Neural crest cell (in vitro differentiated cells): Measurements from ENCODE around the gene CBX5. TPM values are rescaled to one million over a fixed set of nuclear protein-coding genes. Genes with fewer than 3 reads are reported as not detected.

Experiments used
- DNase-seq: peaks from one replicate; pipeline ENCODE4 v3.0.0; 2021; ENCODE audit warnings: low read depth, mixed read lengths, low spot score
- H3K27ac Mint-ChIP-seq: one replicate; pipeline ENCODE4 v1.8.0; 2021; ENCODE audit warnings: mild to moderate bottlenecking, mixed read lengths; ENCODE audit not compliant: unreplicated experiment
- H3K27me3 Mint-ChIP-seq: 2 replicates; pipeline ENCODE4 v1.8.0; 2021; ENCODE audit warnings: low read depth, mild to moderate bottlenecking, mixed read lengths
- H3K36me3 Mint-ChIP-seq: 2 replicates; pipeline ENCODE4 v1.8.0; 2021; ENCODE audit warnings: low read depth, mild to moderate bottlenecking, mixed read lengths
- H3K4me1 Mint-ChIP-seq: 2 replicates; pipeline ENCODE4 v1.8.0; 2021; ENCODE audit warnings: mixed read lengths
- H3K4me3 Mint-ChIP-seq: one replicate; pipeline ENCODE4 v1.8.0; 2021; ENCODE audit warnings: mild to moderate bottlenecking, mixed read lengths
- H3K9me3 Mint-ChIP-seq: 2 replicates; pipeline ENCODE4 v1.8.0; 2021; ENCODE audit warnings: mixed read lengths
- CTCF ChIP-seq: fragments of 200-600 bp; sonication (generic); conservative IDR thresholded peaks from 2 replicates; pipeline ENCODE4 v1.5.0; 2021; ENCODE audit warnings: antibody characterized with exemption, mild to moderate bottlenecking
- total RNA-seq: library from RNA; stranded (reverse); gene quantifications from 2 replicates; pipeline ENCODE4 v1.2.1, GENCODE V29; 2021

The CBX5 gene
- total RNA-seq, 1 donor from 2014 or later: 369 TPM

GRCh38 chr12:54182086-54182485 lies 97.8 kb downstream of the CBX5 start:
- Mint-ChIP-seq H3K4me3 (no peak overlapping the region), H3K27me3 (peaks cover 31% of the 10 kb centered on the region), H3K4me1 (no peaks in the 10 kb centered on the region), H3K27ac (no peak overlapping the region), H3K9me3 (no peaks in the 10 kb centered on the region), H3K36me3 (peaks cover 6% of the 10 kb centered on the region)
- no peak for DNase-seq
- no peak for TF ChIP-seq CTCF

Other genes with a start within 250 kb of the CBX5 start
- gene HOXC5, start 247.1 kb downstream of the CBX5 start, total RNA-seq: 3.5 and 3.8 TPM in 2 replicates
- 5.6 and 8.3 TPM in 2 replicates for gene HOXC4, start 226.3 kb downstream of the CBX5 start, total RNA-seq
- gene SMUG1, start 91.1 kb downstream of the CBX5 start, total RNA-seq: 36.9 and 38.6 TPM in 2 replicates
- 3,205 and 3,261 TPM in 2 replicates for gene HNRNPA1, start 604 bp upstream of the CBX5 start, total RNA-seq
- 0.32 TPM in 1 of 2 replicates, not detected in the other for gene NFE2, start 20.9 kb upstream of the CBX5 start, total RNA-seq
- gene COPZ1, start 45.0 kb upstream of the CBX5 start, total RNA-seq: 148 and 160 TPM in 2 replicates
- not detected in 2 replicates for gene GPR84, start 84.4 kb upstream of the CBX5 start, total RNA-seq
- 20.3 and 20.8 TPM in 2 replicates for gene ZNF385A, start 104.6 kb upstream of the CBX5 start, total RNA-seq
- 20.1 and 22.0 TPM in 2 replicates for gene ITGA5, start 139.1 kb upstream of the CBX5 start, total RNA-seq
- not detected in 2 replicates for gene GTSF1, start 193.5 kb upstream of the CBX5 start, total RNA-seq
- gene NCKAP1L, start 217.6 kb upstream of the CBX5 start, total RNA-seq: 0.19 TPM in 1 of 2 replicates, not detected in the other